Adrenal gland (tissue), 5 donors: ENCODE data around the gene PKD1.

ENCODE experiments used
- POLR2A ChIP-seq, 2 donors: fragments of 450-650 bp; IDR thresholded peaks; one replicate each; pipeline ENCODE4 v1.6.1; 2017; ENCODE audit warnings: antibody characterized with exemption in 2 of 2, mild to moderate bottlenecking in 2 of 2, moderate library complexity in 1 of 2
- TF ChIP-seq, protein P1 (sequence below), 6 experiments: fragments of 450-650 bp in 4 of 6; fragments of 200-600 bp in 2 of 6; sonication (generic) in 1 of 6; IDR thresholded peaks; 1 replicate in 5 of 6; 2 replicates in 1 of 6; pipeline versions ENCODE4 v1.5.1 to v1.8.0; 2016 to 2021; ENCODE audit warnings: antibody characterized with exemption in 6 of 6, mild to moderate bottlenecking in 2 of 6, moderate library complexity in 1 of 6
- donor health status: DM: no; HTN: no; CAD: no.

DNA sequence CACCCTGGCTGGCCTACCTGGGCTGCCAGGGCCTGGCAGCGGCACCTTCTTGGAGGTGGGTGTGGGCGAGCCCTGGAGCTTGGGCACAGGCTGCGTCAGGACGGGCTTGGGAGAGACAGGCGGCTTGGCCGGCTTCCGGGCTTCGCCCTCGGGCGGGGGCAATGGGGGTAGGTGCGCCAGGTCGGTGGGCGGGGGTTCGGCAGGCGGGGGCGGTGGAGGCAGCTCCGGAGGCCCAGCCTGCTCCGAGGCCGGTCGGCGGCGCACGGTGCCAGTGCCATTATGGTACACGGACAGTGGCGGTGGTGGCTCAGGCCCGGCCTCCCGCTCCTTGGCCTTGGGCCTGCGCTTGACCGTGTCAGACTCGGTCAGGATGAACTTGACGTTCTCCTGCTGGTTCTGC, 43.9 kb upstream of the PKD1 start:
- TF ChIP-seq, protein P1, sequence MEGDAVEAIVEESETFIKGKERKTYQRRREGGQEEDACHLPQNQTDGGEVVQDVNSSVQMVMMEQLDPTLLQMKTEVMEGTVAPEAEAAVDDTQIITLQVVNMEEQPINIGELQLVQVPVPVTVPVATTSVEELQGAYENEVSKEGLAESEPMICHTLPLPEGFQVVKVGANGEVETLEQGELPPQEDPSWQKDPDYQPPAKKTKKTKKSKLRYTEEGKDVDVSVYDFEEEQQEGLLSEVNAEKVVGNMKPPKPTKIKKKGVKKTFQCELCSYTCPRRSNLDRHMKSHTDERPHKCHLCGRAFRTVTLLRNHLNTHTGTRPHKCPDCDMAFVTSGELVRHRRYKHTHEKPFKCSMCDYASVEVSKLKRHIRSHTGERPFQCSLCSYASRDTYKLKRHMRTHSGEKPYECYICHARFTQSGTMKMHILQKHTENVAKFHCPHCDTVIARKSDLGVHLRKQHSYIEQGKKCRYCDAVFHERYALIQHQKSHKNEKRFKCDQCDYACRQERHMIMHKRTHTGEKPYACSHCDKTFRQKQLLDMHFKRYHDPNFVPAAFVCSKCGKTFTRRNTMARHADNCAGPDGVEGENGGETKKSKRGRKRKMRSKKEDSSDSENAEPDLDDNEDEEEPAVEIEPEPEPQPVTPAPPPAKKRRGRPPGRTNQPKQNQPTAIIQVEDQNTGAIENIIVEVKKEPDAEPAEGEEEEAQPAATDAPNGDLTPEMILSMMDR (IDR thresholded peaks at IDR 0.05), result no peak
- no peak for TF ChIP-seq POLR2A (IDR thresholded peaks at IDR 0.05)
